B cell (primary cell): ENCODE data around the gene SLC24A3. TPM values are rescaled to one million over a fixed set of nuclear protein-coding genes. Genes with fewer than 3 reads are reported as not detected.

Experiments
- ATAC-seq: fragments of 200-7000 bp; cut with Tn5 transposase; one replicate; pipeline ENCODE4 v1.10.0; 2021; ENCODE audit warnings: low read depth, mild to moderate bottlenecking, moderate number of reproducible peaks, moderate library complexity
- CTCF ChIA-PET: fragments of 350-600 bp; sonication (Branson Sonifier 250); formaldehyde crosslinking; loops from one replicate; lab custom pipeline; 2021; ENCODE audit warnings: antibody characterized with exemption, inconsistent platforms; lab: Charles Lee
- POLR2A ChIA-PET: fragments of 350-600 bp; sonication (Branson Sonifier 250); formaldehyde crosslinking; loops from one replicate; lab custom pipeline; 2021; ENCODE audit warnings: antibody characterized with exemption; lab: Charles Lee
- DNase-seq: peaks from one replicate; pipeline ENCODE4 v3.0.0; 2013
- H2AFZ ChIP-seq: 2 replicates; pipeline ENCODE4 v1.6.1; 2012; ENCODE audit warnings: mild to moderate bottlenecking, low read depth, low read length; ENCODE audit not compliant: insufficient read depth, poor library complexity, severe bottlenecking
- H3K27ac ChIP-seq, 2 donors: 1 replicate in 1 of 2; 2 replicates in 1 of 2; pipeline ENCODE4 v1.5.1; 2012 to 2013; ENCODE audit warnings: low read length in 2 of 2, mild to moderate bottlenecking in 2 of 2, moderate library complexity in 1 of 2
- H3K27me3 ChIP-seq, 4 experiments: fragments of 200-600 bp in 1 of 4; sonication (generic) in 1 of 4; replicated peaks in 1 of 4; 1 replicate in 2 of 4; 2 replicates in 2 of 4; pipeline versions ENCODE4 v1.6.1 to v1.7.0; 2013 to 2016; ENCODE audit warnings: low read length in 3 of 4, mild to moderate bottlenecking in 2 of 4, mixed read lengths in 1 of 4, moderate library complexity in 1 of 4; ENCODE audit not compliant: insufficient read depth in 4 of 4, control insufficient read depth in 3 of 4; ENCODE audit errors: control extremely low read depth in 1 of 4
- H3K36me3 ChIP-seq, 2 experiments: replicated peaks in 1 of 2; 1 replicate in 1 of 2; 2 replicates in 1 of 2; pipeline versions ENCODE4 v1.6.1 to v1.7.1; 2013; ENCODE audit warnings: low read length in 1 of 2; ENCODE audit not compliant: insufficient read depth in 2 of 2, control insufficient read depth in 1 of 2; ENCODE audit errors: control extremely low read depth in 1 of 2, extremely low read depth in 1 of 2
- H3K4me1 ChIP-seq, 2 donors: fragments of 200-600 bp in 1 of 2; sonication (generic) in 1 of 2; 1 replicate in 1 of 2; 2 replicates in 1 of 2; pipeline versions ENCODE4 v1.5.1 to v1.6.1; 2013 to 2017; ENCODE audit warnings: low read length in 2 of 2; ENCODE audit not compliant: control insufficient read depth in 2 of 2, insufficient read depth in 2 of 2
- H3K4me2 ChIP-seq: replicated peaks from 2 replicates; pipeline ENCODE3; 2012; ENCODE audit warnings: mild to moderate bottlenecking, low read depth, low read length; ENCODE audit not compliant: poor library complexity, severe bottlenecking
- H3K4me3 ChIP-seq, 5 experiments: fragments of 200-600 bp in 1 of 5; sonication (generic) in 1 of 5; 1 replicate in 3 of 5; 2 replicates in 2 of 5; pipeline versions ENCODE4 v1.5.1 to v1.7.0; 2011 to 2016; ENCODE audit warnings: low read length in 4 of 5, mild to moderate bottlenecking in 4 of 5, low read depth in 2 of 5, control low read depth in 1 of 5, moderate library complexity in 1 of 5; ENCODE audit not compliant: insufficient read depth in 1 of 5; ENCODE audit errors: control extremely low read depth in 1 of 5, extremely low read depth in 1 of 5
- H3K79me2 ChIP-seq: fragments of 200-600 bp; sonication (generic); one replicate; pipeline ENCODE4 v1.6.0; 2016; ENCODE audit warnings: low read length; ENCODE audit not compliant: control insufficient read depth, insufficient read depth
- H3K9ac ChIP-seq: fragments of 200-600 bp; sonication (generic); 2 replicates; pipeline ENCODE4 v1.6.1; 2017; ENCODE audit warnings: mild to moderate bottlenecking, low read length, moderate library complexity
- H3K9me3 ChIP-seq, 3 donors: one replicate each; pipeline versions ENCODE4 v1.6.1 to v1.7.1; 2013; ENCODE audit warnings: low read length in 2 of 3; ENCODE audit not compliant: control insufficient read depth in 2 of 3, insufficient read depth in 1 of 3; ENCODE audit errors: control extremely low read depth in 1 of 3
- H4K20me1 ChIP-seq: 2 replicates; pipeline ENCODE4 v1.6.0; 2012; ENCODE audit warnings: mild to moderate bottlenecking, low read length; ENCODE audit not compliant: insufficient read depth, control insufficient read depth, poor library complexity, severe bottlenecking
- H3K27ac Mint-ChIP-seq: one replicate; pipeline ENCODE4 v1.8.0; 2021; ENCODE audit warnings: mixed read lengths
- H3K27me3 Mint-ChIP-seq: one replicate; pipeline ENCODE4 v1.8.0; 2021; ENCODE audit warnings: mixed read lengths
- H3K4me1 Mint-ChIP-seq: one replicate; pipeline ENCODE4 v1.8.0; 2021; ENCODE audit warnings: mixed read lengths
- H3K4me3 Mint-ChIP-seq: one replicate; pipeline ENCODE4 v1.8.0; 2021; ENCODE audit warnings: mixed read lengths
- H3K9me3 Mint-ChIP-seq: one replicate; pipeline ENCODE4 v1.8.0; 2022; ENCODE audit warnings: mixed read lengths; ENCODE audit not compliant: insufficient read depth
- EZH2 ChIP-seq: IDR thresholded peaks from 2 replicates; pipeline ENCODE4 v1.6.1; 2012; ENCODE audit warnings: borderline replicate concordance, low read depth, mild to moderate bottlenecking, moderate library complexity, low read length; ENCODE audit not compliant: insufficient read depth, poor library complexity, severe bottlenecking
- WGBS: methylation state at CpG from one replicate; pipeline ENCODE4 v1.1.5; 2013; ENCODE audit warnings: missing lambda C conversion rate; ENCODE audit not compliant: insufficient coverage; 5-methylcytosine and 5-hydroxymethylcytosine counted together
- intact Hi-C: fragments of 100-400 bp; cut with micrococcal nuclease; formaldehyde crosslinking; loops from one replicate; pipeline ENCODE4 v1.10.0; 2022
- polyA plus RNA-seq: library from polyadenylated mRNA; depleted of rRNA; stranded (reverse); fragments of >200 nt; gene quantifications from 2 replicates; pipeline ENCODE4 v1.2.3, GENCODE V29; 2012
- total RNA-seq, 2 donors: library from RNA; stranded (reverse); fragments of 120-200 nt in 1 of 2; gene quantifications; 1 replicate in 1 of 2; 2 replicates in 1 of 2; pipeline versions ENCODE4 v1.2.3 to v1.2.4, GENCODE V29; 2013 to 2022
- TF ChIP-seq, protein P1 (sequence below): fragments of 200-600 bp; IDR thresholded peaks from one replicate; pipeline ENCODE4 v1.8.0; 2022; ENCODE audit warnings: antibody characterized with exemption, mild to moderate bottlenecking

Gene SLC24A3
- total and polyA plus RNA-seq, 2 donors (not counting 1 experiment from before 2014, with no cell fraction given) = not detected

- intact Hi-C loops = no loop called here
- no peaks in the 10 kb centered on the region for H3K79me2 ChIP-seq
- H3K27me3 Mint-ChIP-seq = peaks cover 37% of the 10 kb centered on the region
- WGBS = 87% methylated on average over 3 of the region's 3 CpGs
- POLR2A ChIA-PET = no interaction called here
- peaks cover 0 to 7% (median 0%) of the 10 kb centered on the region in 3 donors for H3K9me3 ChIP-seq
- no peak overlapping the region for H3K4me3 Mint-ChIP-seq
- H3K4me1 Mint-ChIP-seq = peaks cover 19% of the 10 kb centered on the region
- H3K27ac Mint-ChIP-seq = no peak overlapping the region
- CTCF ChIA-PET = no interaction called here
- H3K4me1 ChIP-seq = peaks cover 24 to 26% of the 10 kb centered on the region in 2 donors
- no peak overlapping the region for H2AFZ ChIP-seq
- H3K9me3 Mint-ChIP-seq = no peaks in the 10 kb centered on the region
- H4K20me1 ChIP-seq = no peaks in the 10 kb centered on the region
- peaks cover 0 to 37% (median 15%) of the 10 kb centered on the region in 4 experiments for H3K27me3 ChIP-seq
- no peak overlapping the region for H3K4me3 ChIP-seq
- no peaks in the 10 kb centered on the region for H3K36me3 ChIP-seq
- no peak overlapping the region for H3K4me2 ChIP-seq
- no peak overlapping the region for H3K27ac ChIP-seq
- H3K9ac ChIP-seq = no peak overlapping the region
- TF ChIP-seq, protein P1, sequence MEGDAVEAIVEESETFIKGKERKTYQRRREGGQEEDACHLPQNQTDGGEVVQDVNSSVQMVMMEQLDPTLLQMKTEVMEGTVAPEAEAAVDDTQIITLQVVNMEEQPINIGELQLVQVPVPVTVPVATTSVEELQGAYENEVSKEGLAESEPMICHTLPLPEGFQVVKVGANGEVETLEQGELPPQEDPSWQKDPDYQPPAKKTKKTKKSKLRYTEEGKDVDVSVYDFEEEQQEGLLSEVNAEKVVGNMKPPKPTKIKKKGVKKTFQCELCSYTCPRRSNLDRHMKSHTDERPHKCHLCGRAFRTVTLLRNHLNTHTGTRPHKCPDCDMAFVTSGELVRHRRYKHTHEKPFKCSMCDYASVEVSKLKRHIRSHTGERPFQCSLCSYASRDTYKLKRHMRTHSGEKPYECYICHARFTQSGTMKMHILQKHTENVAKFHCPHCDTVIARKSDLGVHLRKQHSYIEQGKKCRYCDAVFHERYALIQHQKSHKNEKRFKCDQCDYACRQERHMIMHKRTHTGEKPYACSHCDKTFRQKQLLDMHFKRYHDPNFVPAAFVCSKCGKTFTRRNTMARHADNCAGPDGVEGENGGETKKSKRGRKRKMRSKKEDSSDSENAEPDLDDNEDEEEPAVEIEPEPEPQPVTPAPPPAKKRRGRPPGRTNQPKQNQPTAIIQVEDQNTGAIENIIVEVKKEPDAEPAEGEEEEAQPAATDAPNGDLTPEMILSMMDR = no peak
- TF ChIP-seq EZH2 = no peak
- DNase-seq = no peak
- ATAC-seq = no peak
Measured at GRCh38 chr20:19760371-19760721, 547.9 kb downstream of the SLC24A3 start.

DNA sequence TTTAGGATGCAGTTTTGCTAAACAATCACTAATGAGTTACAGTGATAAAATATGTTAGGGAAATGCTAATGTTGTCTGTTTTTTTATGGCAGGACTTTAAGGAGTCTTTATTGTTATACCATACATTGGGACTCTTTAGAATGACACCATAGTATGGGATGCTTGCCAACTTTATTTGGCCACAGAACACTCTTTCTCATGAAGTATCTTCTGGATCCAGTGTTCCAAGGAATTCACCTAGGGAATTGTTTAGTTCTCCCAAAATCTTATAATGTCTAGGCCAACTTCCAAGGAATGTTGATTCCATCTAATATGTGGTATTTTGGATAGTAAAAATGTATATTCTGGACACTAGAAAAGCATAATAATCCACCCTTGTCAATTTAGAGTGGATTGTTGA is 548.9 kb downstream of the SLC24A3 start:
- no peak overlapping the region for H3K4me2 ChIP-seq
- H3K79me2 ChIP-seq = no peaks in the 10 kb centered on the region
- H3K9me3 ChIP-seq = peaks cover 0 to 7% (median 0%) of the 10 kb centered on the region in 3 donors
- H3K4me1 ChIP-seq = peaks cover 24 to 26% of the 10 kb centered on the region in 2 donors
- no peak overlapping the region for H3K4me3 Mint-ChIP-seq
- H3K27ac Mint-ChIP-seq = no peak overlapping the region
- ChIA-PET POLR2A (no interaction called here), CTCF (no interaction called here)
- DNase-seq = no peak
- intact Hi-C loops = no loop called here
- peaks cover 0 to 37% (median 17%) of the 10 kb centered on the region in 4 experiments for H3K27me3 ChIP-seq
- H3K36me3 ChIP-seq = no peaks in the 10 kb centered on the region
- no peaks in the 10 kb centered on the region for H3K9me3 Mint-ChIP-seq
- no peak overlapping the region for H3K9ac ChIP-seq
- H2AFZ ChIP-seq = no peak overlapping the region
- peaks cover 19% of the 10 kb centered on the region for H3K4me1 Mint-ChIP-seq
- TF ChIP-seq, protein P1 = no peak
- TF ChIP-seq EZH2 = no peak
- no peaks in the 10 kb centered on the region for H4K20me1 ChIP-seq
- H3K27me3 Mint-ChIP-seq = peaks cover 36% of the 10 kb centered on the region
- H3K27ac ChIP-seq = no peak overlapping the region
- no peak overlapping the region for H3K4me3 ChIP-seq
- no peak for ATAC-seq
